Kidney epithelial cell (primary cell): ENCODE measurements around the gene CLDN25. TPM values are rescaled to one million over a fixed set of nuclear protein-coding genes. Genes with fewer than 3 reads are reported as not detected.
A peak's percentile ranks its signal among the peaks of the same experiment; 100 is the strongest.

Experiments
- DNase-seq: peaks from one replicate; pipeline ENCODE4 v3.0.0-alpha.2; 2010; ENCODE audit warnings: low read depth
- H3K27me3 ChIP-seq: 2 replicates; pipeline ENCODE4 v1.6.0; 2011; ENCODE audit warnings: low read length; ENCODE audit not compliant: control insufficient read depth, insufficient read depth
- H3K36me3 ChIP-seq: 2 replicates; pipeline ENCODE4 v1.5.1; 2011; ENCODE audit warnings: low read length; ENCODE audit not compliant: control insufficient read depth, insufficient read depth
- H3K4me3 ChIP-seq: 2 replicates; pipeline ENCODE4 v1.5.1; 2011; ENCODE audit warnings: low read depth, mild to moderate bottlenecking, control low read depth, low read length
- CTCF ChIP-seq: IDR thresholded peaks from 2 replicates; pipeline ENCODE4 v1.5.1; 2011; ENCODE audit warnings: mild to moderate bottlenecking, moderate library complexity, low read length, control low read depth, inconsistent platforms; ENCODE audit not compliant: insufficient read depth, poor library complexity, severe bottlenecking
- total RNA-seq: library from RNA; depleted of rRNA; stranded (reverse); fragments of >200 nt; gene quantifications from 2 replicates; pipeline ENCODE4 v1.2.3, GENCODE V29; 2015

CLDN25 gene
- not detected in 2 replicates for total RNA-seq

GRCh38 chr11:113779496-113779895 lies at the start of gene CLDN25:
Gene CLDN25, plus strand, starts transcription at chr11:113779796. Its CDS starts 0 bp downstream, at chr11:113779796.
- TF ChIP-seq CTCF: no peak
- Histone ChIP-seq H3K27me3 (peaks cover 2% of the 10 kb centered on the region), H3K4me3 (no peak within 1 kb of the TSS), H3K36me3 (no peaks in the 10 kb centered on the region)
- DNase-seq: no peak

GRCh38 chr11:113730887-113731726 lies 48.5 kb upstream of the CLDN25 start:
- H3K36me3 ChIP-seq: peaks cover under 1% of the 10 kb centered on the region
- TF ChIP-seq CTCF: peak; percentile 65
- no peaks in the 10 kb centered on the region for H3K27me3 ChIP-seq
- H3K4me3 ChIP-seq: no peak overlapping the region
- DNase-seq: peak; percentile 19

GRCh38 chr11:113732092-113732491 lies 47.5 kb upstream of the CLDN25 start:
- TF ChIP-seq CTCF: no peak

GRCh38 chr11:113736323-113736722 lies 43.3 kb upstream of the CLDN25 start:
- DNase-seq: no peak

More at GRCh38 chr11:113732092-113732491, 47.5 kb upstream of the CLDN25 start:
- no peak overlapping the region for H3K4me3 ChIP-seq
- peaks cover 1% of the 10 kb centered on the region for H3K36me3 ChIP-seq
- H3K27me3 ChIP-seq: no peaks in the 10 kb centered on the region
- no peak for DNase-seq

GRCh38 chr11:113752932-113753331 lies 26.7 kb upstream of the CLDN25 start:
- Histone ChIP-seq H3K27me3 (no peaks in the 10 kb centered on the region), H3K4me3 (no peak overlapping the region), H3K36me3 (peaks cover 2% of the 10 kb centered on the region)
- DNase-seq: no peak
- no peak for TF ChIP-seq CTCF

More at GRCh38 chr11:113736323-113736722, 43.3 kb upstream of the CLDN25 start:
- no peak for TF ChIP-seq CTCF
- Histone ChIP-seq H3K4me3 (no peak overlapping the region), H3K36me3 (peaks cover 1% of the 10 kb centered on the region), H3K27me3 (no peaks in the 10 kb centered on the region)
